Activated CD8-positive, alpha-beta memory T cell treated with anti-CD3 and anti-CD28 coated beads for 4 hours (primary cell): ENCODE measurements around the gene BCL11A.
"Not testable (repeated sequence)": the region's sequence is repeated elsewhere in the genome, so short reads cannot be mapped to it uniquely, and the experiment has no call there.

Experiments
- DNase-seq, 2 donors: peaks; one replicate each; pipeline ENCODE4 v3.0.0-alpha.2; 2020; ENCODE audit warnings: low read depth in 2 of 2

The BCL11A gene

GRCh38 chr2:60433018-60433596 lies 120.3 kb downstream of the BCL11A start:
- no peak for DNase-seq

- DNase-seq = no peak
These were observed 121.3 kb downstream of the BCL11A start for GRCh38 chr2:60432035-60432601.

- no peak for DNase-seq
These were observed 123.8 kb downstream of the BCL11A start for GRCh38 chr2:60429681-60430080.

- DNase-seq = no peak
These were observed 126.6 kb downstream of the BCL11A start for GRCh38 chr2:60426880-60427279.

GRCh38 chr2:60426341-60426740 lies 127.1 kb downstream of the BCL11A start:
- DNase-seq = no peak

- no peak for DNase-seq
These were observed 129.2 kb downstream of the BCL11A start for GRCh38 chr2:60424233-60424632.

GRCh38 chr2:60423505-60423904 lies 129.9 kb downstream of the BCL11A start:
- DNase-seq = no peak

- DNase-seq = no peak
These were observed 130.5 kb downstream of the BCL11A start for GRCh38 chr2:60422826-60423483.

GRCh38 chr2:60417210-60417609 lies 136.2 kb downstream of the BCL11A start:
- DNase-seq = not testable (repeated sequence)

GRCh38 chr2:60416221-60417008 lies 137.0 kb downstream of the BCL11A start:
- DNase-seq = no peak

- no peak for DNase-seq
These were observed 137.6 kb downstream of the BCL11A start for GRCh38 chr2:60415814-60416213.

GRCh38 chr2:60414495-60415138 lies 138.8 kb downstream of the BCL11A start:
- DNase-seq = no peak

GRCh38 chr2:60413814-60414168 lies 139.7 kb downstream of the BCL11A start:
- no peak for DNase-seq

- DNase-seq = no peak
These were observed 140.2 kb downstream of the BCL11A start for GRCh38 chr2:60413069-60413813.

- no peak for DNase-seq
These were observed 140.8 kb downstream of the BCL11A start for GRCh38 chr2:60412620-60413019.

- DNase-seq = no peak
These were observed 141.4 kb downstream of the BCL11A start for GRCh38 chr2:60412027-60412426.

GRCh38 chr2:60411295-60411694 lies 142.2 kb downstream of the BCL11A start:
- no peak for DNase-seq

GRCh38 chr2:60410456-60411146 lies 142.9 kb downstream of the BCL11A start:
- no peak for DNase-seq

GRCh38 chr2:60409531-60409871 lies 144.0 kb downstream of the BCL11A start:
- no peak for DNase-seq

- DNase-seq = no peak
These were observed 144.5 kb downstream of the BCL11A start for GRCh38 chr2:60408811-60409530.
